OCI-LY1 (cell line): ENCODE data around the gene CHCHD6.

Experiments used
- H2AFZ ChIP-seq: fragments of 200-600 bp; sonication (generic), shearing (Covaris generic); 2 replicates; pipeline ENCODE4 v1.6.0; 2014; ENCODE audit warnings: antibody characterized with exemption, mild to moderate bottlenecking, low read length
- H3F3A ChIP-seq: fragments of 200-600 bp; sonication (generic), shearing (Covaris generic); 2 replicates; pipeline ENCODE4 v1.6.0; 2014; ENCODE audit warnings: mild to moderate bottlenecking, antibody characterized with exemption, low read length, moderate library complexity; ENCODE audit not compliant: insufficient read depth
- H3K27ac ChIP-seq: fragments of 200-600 bp; sonication (generic); 2 replicates; pipeline ENCODE4 v1.5.1; 2014; ENCODE audit warnings: low read length, mixed run types, mild to moderate bottlenecking, low read depth; ENCODE audit not compliant: poor library complexity, severe bottlenecking
- H3K27me3 ChIP-seq: fragments of 200-600 bp; sonication (generic); 2 replicates; pipeline ENCODE4 v1.6.0; 2014; ENCODE audit warnings: antibody characterized with exemption, mild to moderate bottlenecking, low read length, moderate library complexity; ENCODE audit not compliant: insufficient read depth
- H3K36me3 ChIP-seq: fragments of 200-600 bp; sonication (generic); 2 replicates; pipeline ENCODE4 v1.6.1; 2014; ENCODE audit warnings: mild to moderate bottlenecking, antibody characterized with exemption, low read length, moderate library complexity, mixed read lengths; ENCODE audit not compliant: insufficient read depth
- H3K4me1 ChIP-seq: fragments of 200-600 bp; sonication (generic); 2 replicates; pipeline ENCODE4 v1.5.1; 2014; ENCODE audit warnings: mild to moderate bottlenecking, low read length, moderate library complexity; ENCODE audit not compliant: insufficient read depth, severe bottlenecking
- H3K4me2 ChIP-seq: fragments of 200-600 bp; sonication (generic), shearing (Covaris generic); 2 replicates; pipeline ENCODE4 v1.6.1; 2014; ENCODE audit warnings: low read length
- H3K4me3 ChIP-seq: fragments of 200-600 bp; sonication (generic); 2 replicates; pipeline ENCODE4 v1.5.1; 2014; ENCODE audit warnings: low read length, low read depth, mild to moderate bottlenecking, mixed read lengths; ENCODE audit not compliant: poor library complexity, severe bottlenecking
- H3K79me2 ChIP-seq: fragments of 200-600 bp; shearing (Covaris generic); 2 replicates; pipeline ENCODE4 v1.6.1; 2016; ENCODE audit warnings: mixed run types, low read length, mixed read lengths; ENCODE audit not compliant: insufficient read depth
- H3K9ac ChIP-seq: fragments of 200-600 bp; sonication (generic), shearing (Covaris generic); 2 replicates; pipeline ENCODE4 v1.6.1; 2014; ENCODE audit warnings: mild to moderate bottlenecking, low read length, mixed read lengths
- H3K9me2 ChIP-seq: fragments of 200-600 bp; sonication (generic), shearing (Covaris generic); 2 replicates; pipeline ENCODE4 v1.6.1; 2014; ENCODE audit warnings: low read depth, mild to moderate bottlenecking, low read length, mixed read lengths
- H3K9me3 ChIP-seq: fragments of 200-600 bp; shearing (Covaris generic); 2 replicates; pipeline ENCODE4 v1.6.1; 2014; ENCODE audit warnings: low read length, mixed read lengths
- H4K20me1 ChIP-seq: fragments of 200-600 bp; sonication (generic), shearing (Covaris generic); 2 replicates; pipeline ENCODE4 v1.6.0; 2016; ENCODE audit warnings: mild to moderate bottlenecking, low read length; ENCODE audit not compliant: insufficient read depth
- EZH2 ChIP-seq: fragments of 200-600 bp; sonication (generic), shearing (Covaris generic); IDR thresholded peaks from 2 replicates; pipeline ENCODE4 v1.8.0; 2017; ENCODE audit warnings: borderline replicate concordance, mixed run types, mild to moderate bottlenecking, antibody characterized with exemption, low read length, moderate library complexity, mixed read lengths
- TF ChIP-seq, protein P1 (sequence below): fragments of 200-600 bp; sonication (generic), shearing (Covaris generic); IDR thresholded peaks from 2 replicates; pipeline ENCODE4 v1.5.1; 2017; ENCODE audit warnings: mild to moderate bottlenecking, antibody characterized with exemption, low read length, moderate library complexity, mixed read lengths

The CHCHD6 gene

DNA sequence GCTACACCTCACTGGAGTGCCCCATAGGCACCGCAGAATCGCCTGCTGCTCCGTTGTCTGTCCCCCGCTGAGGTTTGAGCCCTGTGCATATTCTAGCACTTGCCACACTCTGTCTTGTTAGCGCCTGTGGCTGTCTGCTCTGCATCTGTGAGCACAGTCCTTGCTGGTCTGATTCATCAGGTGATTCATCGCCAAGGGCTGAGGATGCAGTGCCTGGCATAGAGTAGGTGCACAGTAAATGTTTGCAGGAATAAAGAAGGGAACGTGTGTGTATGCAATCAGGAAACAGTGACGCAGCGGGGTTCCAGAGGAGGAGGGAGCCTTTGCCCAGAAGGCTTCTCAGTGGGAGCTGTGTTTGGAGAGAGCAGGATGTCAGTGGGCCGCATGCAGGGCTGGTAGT is 154.8 kb downstream of the CHCHD6 start:
- H3F3A ChIP-seq, result no peaks in the 10 kb centered on the region
- H3K9ac ChIP-seq, result no peak overlapping the region
- H3K27ac ChIP-seq, result no peak overlapping the region
- H3K36me3 ChIP-seq, result no peaks in the 10 kb centered on the region
- H3K4me3 ChIP-seq, result no peak overlapping the region
- H3K79me2 ChIP-seq, result no peaks in the 10 kb centered on the region
- H3K27me3 ChIP-seq, result no peaks in the 10 kb centered on the region
- no peaks in the 10 kb centered on the region for H3K9me2 ChIP-seq
- H3K4me1 ChIP-seq, result no peaks in the 10 kb centered on the region
- no peak overlapping the region for H3K4me2 ChIP-seq
- H2AFZ ChIP-seq, result no peak overlapping the region
- TF ChIP-seq, protein P1, sequence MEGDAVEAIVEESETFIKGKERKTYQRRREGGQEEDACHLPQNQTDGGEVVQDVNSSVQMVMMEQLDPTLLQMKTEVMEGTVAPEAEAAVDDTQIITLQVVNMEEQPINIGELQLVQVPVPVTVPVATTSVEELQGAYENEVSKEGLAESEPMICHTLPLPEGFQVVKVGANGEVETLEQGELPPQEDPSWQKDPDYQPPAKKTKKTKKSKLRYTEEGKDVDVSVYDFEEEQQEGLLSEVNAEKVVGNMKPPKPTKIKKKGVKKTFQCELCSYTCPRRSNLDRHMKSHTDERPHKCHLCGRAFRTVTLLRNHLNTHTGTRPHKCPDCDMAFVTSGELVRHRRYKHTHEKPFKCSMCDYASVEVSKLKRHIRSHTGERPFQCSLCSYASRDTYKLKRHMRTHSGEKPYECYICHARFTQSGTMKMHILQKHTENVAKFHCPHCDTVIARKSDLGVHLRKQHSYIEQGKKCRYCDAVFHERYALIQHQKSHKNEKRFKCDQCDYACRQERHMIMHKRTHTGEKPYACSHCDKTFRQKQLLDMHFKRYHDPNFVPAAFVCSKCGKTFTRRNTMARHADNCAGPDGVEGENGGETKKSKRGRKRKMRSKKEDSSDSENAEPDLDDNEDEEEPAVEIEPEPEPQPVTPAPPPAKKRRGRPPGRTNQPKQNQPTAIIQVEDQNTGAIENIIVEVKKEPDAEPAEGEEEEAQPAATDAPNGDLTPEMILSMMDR, result no peak
- no peak for TF ChIP-seq EZH2
- H4K20me1 ChIP-seq, result no peaks in the 10 kb centered on the region
- no peaks in the 10 kb centered on the region for H3K9me3 ChIP-seq

DNA sequence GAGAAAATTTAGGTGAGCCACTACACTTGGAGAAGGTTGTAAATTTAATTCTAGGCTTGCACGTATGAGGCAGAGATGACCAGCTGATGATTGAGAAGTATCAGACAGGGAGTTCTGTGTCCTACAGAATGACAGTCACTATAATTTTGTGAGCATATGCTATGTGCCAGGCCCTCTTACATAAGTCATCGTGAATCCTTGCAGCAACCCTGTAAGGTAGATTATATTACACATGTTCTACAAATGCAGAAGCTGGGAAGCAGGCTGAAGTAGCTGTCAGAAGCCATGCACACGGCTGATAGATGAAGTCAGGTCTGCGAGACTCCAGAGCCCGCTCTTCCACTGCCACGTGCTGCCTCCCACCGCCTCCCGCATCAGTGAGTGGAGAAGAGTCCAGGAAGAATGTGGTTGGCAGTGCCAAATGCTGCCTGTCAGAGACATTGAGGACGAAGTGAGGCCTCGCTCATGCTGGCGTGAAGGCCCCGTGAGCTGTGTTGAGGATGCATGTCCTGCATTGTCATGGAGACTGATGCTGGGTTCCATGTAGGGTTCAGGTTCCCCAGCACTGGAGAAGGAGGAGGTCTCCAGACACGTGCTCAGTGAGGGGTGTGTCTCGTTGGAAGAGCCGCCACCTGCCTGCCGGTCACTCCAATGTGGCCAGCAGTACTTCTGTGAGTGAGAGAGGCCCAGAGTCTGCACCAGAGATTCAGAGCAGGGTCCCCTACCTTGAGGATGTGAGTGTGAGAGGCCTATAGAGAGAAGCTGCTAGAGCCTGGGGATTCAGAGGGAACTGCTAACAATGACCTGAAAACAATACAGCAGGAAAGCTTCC is 155.6 kb downstream of the CHCHD6 start:
- Histone ChIP-seq H2AFZ (no peak overlapping the region), H3K4me1 (no peaks in the 10 kb centered on the region), H3K79me2 (no peaks in the 10 kb centered on the region), H3K27ac (no peak overlapping the region), H3K4me2 (no peak overlapping the region), H3K9me3 (no peaks in the 10 kb centered on the region), H3K36me3 (no peaks in the 10 kb centered on the region), H3K4me3 (no peak overlapping the region), H3K9ac (no peak overlapping the region), H4K20me1 (no peaks in the 10 kb centered on the region), H3K27me3 (no peaks in the 10 kb centered on the region), H3F3A (no peaks in the 10 kb centered on the region), H3K9me2 (no peaks in the 10 kb centered on the region)
- TF ChIP-seq EZH2, result no peak
- TF ChIP-seq, protein P1, result no peak

DNA sequence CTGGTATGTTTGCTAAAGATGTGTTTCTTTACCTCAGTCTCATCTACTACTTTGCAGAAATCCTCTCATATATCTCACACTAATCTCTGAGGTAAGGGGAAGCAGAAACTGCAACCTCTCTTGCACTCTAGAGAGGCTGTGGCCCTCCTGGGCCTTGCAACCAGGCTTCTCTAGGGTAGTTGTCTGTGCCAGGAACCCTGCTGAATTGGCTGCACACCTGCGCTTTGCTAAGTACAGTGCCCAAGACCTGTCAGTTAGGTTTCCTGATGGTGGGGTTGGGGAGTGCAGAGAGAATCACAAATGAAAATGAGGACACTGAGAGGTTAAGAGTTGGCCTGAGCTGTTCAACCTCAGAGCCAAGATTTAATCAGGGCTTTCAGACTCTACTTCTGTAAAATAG is 161.7 kb downstream of the CHCHD6 start:
- H3K79me2 ChIP-seq, result no peaks in the 10 kb centered on the region
- no peaks in the 10 kb centered on the region for H3K27me3 ChIP-seq
- no peak overlapping the region for H3K4me3 ChIP-seq
- H3K36me3 ChIP-seq, result no peaks in the 10 kb centered on the region
- no peak for TF ChIP-seq EZH2
- TF ChIP-seq, protein P1, result no peak
- no peaks in the 10 kb centered on the region for H3K9me3 ChIP-seq
- H3K4me1 ChIP-seq, result no peaks in the 10 kb centered on the region
- no peak overlapping the region for H3K9ac ChIP-seq
- H4K20me1 ChIP-seq, result no peaks in the 10 kb centered on the region
- no peak overlapping the region for H3K4me2 ChIP-seq
- H3F3A ChIP-seq, result no peaks in the 10 kb centered on the region
- no peaks in the 10 kb centered on the region for H3K9me2 ChIP-seq
- H2AFZ ChIP-seq, result no peak overlapping the region
- H3K27ac ChIP-seq, result no peak overlapping the region
